HEK293 (cell line): ENCODE results near the gene MALT1.
"Not testable (repeated sequence)": the region's sequence is repeated elsewhere in the genome, so short reads cannot be mapped to it uniquely, and the experiment has no call there.

ENCODE experiments used
- CTCF ChIA-PET: fragments of 350-600 bp; formaldehyde crosslinking; extraction: SDS; loops from one replicate; lab custom pipeline; 2021; ENCODE audit warnings: antibody characterized with exemption; lab: Yijun Ruan, JAX
- POLR2A ChIA-PET: fragments of 300-600 bp; formaldehyde crosslinking; extraction: SDS; loops from one replicate; lab custom pipeline; 2020; ENCODE audit warnings: antibody characterized with exemption, inconsistent platforms; lab: Yijun Ruan, JAX
- H3K27ac ChIP-seq: fragments of 200-500 bp; sonication (Bioruptor generic); 2 replicates; pipeline ENCODE4 v1.5.1; 2014; ENCODE audit warnings: low read depth, low read length, control low read depth, inconsistent platforms; ENCODE audit errors: extremely low read depth
- H3K36me3 ChIP-seq, 2 experiments: fragments of 200-500 bp in 1 of 2; sonication (Bioruptor generic) in 1 of 2; 1 replicate in 1 of 2; 2 replicates in 1 of 2; pipeline ENCODE4 v1.5.1; 2014 to 2017; ENCODE audit warnings: inconsistent platforms in 2 of 2, low read length in 2 of 2; ENCODE audit not compliant: control insufficient read depth in 2 of 2, insufficient read depth in 1 of 2
- H3K4me1 ChIP-seq: fragments of 200-500 bp; sonication (Bioruptor generic); 2 replicates; pipeline ENCODE4 v1.5.1; 2014; ENCODE audit warnings: mild to moderate bottlenecking, low read length, inconsistent platforms; ENCODE audit not compliant: control insufficient read depth, insufficient read depth
- H3K4me3 ChIP-seq: 2 replicates; pipeline ENCODE4 v1.5.1; 2011; ENCODE audit warnings: low read depth, mild to moderate bottlenecking, control low read depth, low read length, moderate library complexity
- H3K9me3 ChIP-seq: fragments of 200-500 bp; sonication (Bioruptor generic); 2 replicates; pipeline ENCODE4 v1.5.1; 2014; ENCODE audit warnings: low read depth, low read length, inconsistent platforms; ENCODE audit not compliant: control insufficient read depth, insufficient read depth
- EGR2 ChIP-seq: fragments of 450-650 bp; formaldehyde crosslinking; IDR thresholded peaks from 2 replicates; pipeline ENCODE4 v1.5.1; 2016; ENCODE audit warnings: low read depth, missing biosample characterization, missing genetic modification characterization
- HOXC10 ChIP-seq: sonication (generic); formaldehyde crosslinking; IDR thresholded peaks from 2 replicates; pipeline ENCODE4 v1.8.1; 2023; ENCODE audit warnings: mild to moderate bottlenecking, missing genetic modification reagents
- KLF10 ChIP-seq: fragments of 450-650 bp; IDR thresholded peaks from 2 replicates; pipeline ENCODE4 v1.5.1; 2018; ENCODE audit warnings: missing biosample characterization, mild to moderate bottlenecking, missing genetic modification characterization
- REPIN1 ChIP-seq: fragments of 450-650 bp; formaldehyde crosslinking; IDR thresholded peaks from 2 replicates; pipeline ENCODE4 v1.5.1; 2017; ENCODE audit warnings: missing biosample characterization, missing genetic modification characterization, low read depth
- SETDB1 ChIP-seq: IDR thresholded peaks from one replicate; pipeline ENCODE4 v1.6.1; 2017; ENCODE audit warnings: mild to moderate bottlenecking, low read length, moderate library complexity, mixed read lengths; ENCODE audit not compliant: insufficient read length
- SP2 ChIP-seq: fragments of 450-650 bp; formaldehyde crosslinking; IDR thresholded peaks from 2 replicates; pipeline ENCODE4 v1.5.1; 2016; ENCODE audit warnings: missing biosample characterization, missing genetic modification characterization
- ZBTB11 ChIP-seq: fragments of 450-650 bp; formaldehyde crosslinking; conservative IDR thresholded peaks from 2 replicates; pipeline ENCODE4 v1.5.1; 2016; ENCODE audit warnings: low read depth, missing biosample characterization, missing genetic modification characterization
- ZFHX2 ChIP-seq: fragments of 450-650 bp; formaldehyde crosslinking; conservative IDR thresholded peaks from 2 replicates; pipeline ENCODE4 v1.5.1; 2016; ENCODE audit warnings: missing biosample characterization, missing genetic modification characterization
- ZIC2 ChIP-seq: fragments of 450-650 bp; formaldehyde crosslinking; IDR thresholded peaks from 2 replicates; pipeline ENCODE4 v1.5.1; 2016; ENCODE audit warnings: missing biosample characterization, missing genetic modification characterization
- ZNF133 ChIP-seq: fragments of 450-650 bp; formaldehyde crosslinking; IDR thresholded peaks from 2 replicates; pipeline ENCODE4 v1.5.1; 2016; ENCODE audit warnings: missing biosample characterization, missing genetic modification characterization
- ZNF140 ChIP-seq: fragments of 450-650 bp; formaldehyde crosslinking; IDR thresholded peaks from 2 replicates; pipeline ENCODE4 v1.5.1; 2016; ENCODE audit warnings: missing biosample characterization, missing genetic modification characterization
- ZNF175 ChIP-seq: fragments of 450-650 bp; formaldehyde crosslinking; IDR thresholded peaks from 2 replicates; pipeline ENCODE4 v1.5.1; 2016; ENCODE audit warnings: missing biosample characterization, missing genetic modification characterization
- ZNF19 ChIP-seq: fragments of 450-650 bp; formaldehyde crosslinking; IDR thresholded peaks from 2 replicates; pipeline ENCODE4; 2016; ENCODE audit warnings: missing biosample characterization, missing genetic modification characterization, low read depth
- ZNF211 ChIP-seq: fragments of 450-650 bp; formaldehyde crosslinking; IDR thresholded peaks from 2 replicates; pipeline ENCODE4 v1.5.1; 2016; ENCODE audit warnings: low read depth, missing biosample characterization, missing genetic modification characterization
- ZNF341 ChIP-seq: fragments of 450-650 bp; formaldehyde crosslinking; IDR thresholded peaks from 2 replicates; pipeline ENCODE4; 2016; ENCODE audit warnings: low read depth, missing biosample characterization, missing genetic modification characterization
- ZNF350 ChIP-seq: fragments of 450-650 bp; formaldehyde crosslinking; IDR thresholded peaks from 2 replicates; pipeline ENCODE4 v1.5.0; 2017; ENCODE audit warnings: missing biosample characterization, mild to moderate bottlenecking, missing genetic modification characterization
- ZNF366 ChIP-seq: fragments of 450-650 bp; formaldehyde crosslinking; conservative IDR thresholded peaks from 2 replicates; pipeline ENCODE4 v1.5.1; 2016; ENCODE audit warnings: missing biosample characterization, missing genetic modification characterization
- ZNF518A ChIP-seq: fragments of 450-650 bp; formaldehyde crosslinking; conservative IDR thresholded peaks from 2 replicates; pipeline ENCODE4 v1.5.1; 2016; ENCODE audit warnings: low read depth, missing biosample characterization, missing genetic modification characterization
- ZNF558 ChIP-seq: fragments of 450-650 bp; formaldehyde crosslinking; IDR thresholded peaks from 2 replicates; pipeline ENCODE4 v1.5.1; 2016; ENCODE audit warnings: missing biosample characterization, missing genetic modification characterization
- ZNF585B ChIP-seq: fragments of 450-650 bp; formaldehyde crosslinking; IDR thresholded peaks from 2 replicates; pipeline ENCODE4 v1.5.1; 2016; ENCODE audit warnings: missing biosample characterization, missing genetic modification characterization
- ZNF645 ChIP-seq: fragments of 450-650 bp; formaldehyde crosslinking; IDR thresholded peaks from 2 replicates; pipeline ENCODE4; 2016; ENCODE audit warnings: missing biosample characterization, missing genetic modification characterization
- ZNF704 ChIP-seq: fragments of 450-650 bp; formaldehyde crosslinking; IDR thresholded peaks from 2 replicates; pipeline ENCODE4 v1.5.1; 2016; ENCODE audit warnings: missing biosample characterization, missing genetic modification characterization
- ZNF837 ChIP-seq: fragments of 450-650 bp; formaldehyde crosslinking; IDR thresholded peaks from 2 replicates; pipeline ENCODE4 v1.5.1; 2016; ENCODE audit warnings: missing biosample characterization, missing genetic modification characterization

The MALT1 gene

GRCh38 chr18:58776084-58776483 lies 104.8 kb downstream of the MALT1 start:
- POLR2A ChIA-PET = no interaction called here
- Histone ChIP-seq H3K27ac (no peak overlapping the region), H3K4me1 (no peaks in the 10 kb centered on the region), H3K9me3 (no peaks in the 10 kb centered on the region), H3K36me3 (no peaks in the 10 kb centered on the region), H3K4me3 (no peak overlapping the region)
- CTCF ChIA-PET = interaction anchor here (1.1 to 12.6 kb wide), 3 partner anchors 8 to 295 kb away, joined by 3 to 206 read pairs (median 103); no protein-coding TSS in a partner anchor
- TF ChIP-seq SP2 (tag by site-specific recombination) = no peak
- no peak for TF ChIP-seq ZNF350 (tag by site-specific recombination)
- peak; percentile 62 for TF ChIP-seq ZFHX2
- TF ChIP-seq ZNF175 (tag by site-specific recombination) = no peak
- TF ChIP-seq SETDB1 = no peak
- peak; percentile 38; the same call in 1 of the 2 replicates for TF ChIP-seq EGR2 (tag by site-specific recombination)
- TF ChIP-seq ZBTB11 (tag by site-specific recombination) = no peak
- TF ChIP-seq ZNF366 (tag by site-specific recombination) = no peak

- CTCF ChIA-PET = interaction anchor here (1.1 to 12.6 kb wide), 4 partner anchors 9 to 472 kb away, joined by 3 to 206 read pairs (median 54); no protein-coding TSS in a partner anchor
- H3K36me3 ChIP-seq, POLR2A ChIA-PET, H3K9me3 ChIP-seq, H3K27ac ChIP-seq, H3K4me1 ChIP-seq, H3K4me3 ChIP-seq: not testable (repeated sequence)
Observed at GRCh38 chr18:58776541-58776940, 105.3 kb downstream of the MALT1 start.

- TF ChIP-seq REPIN1 (tag by site-specific recombination) (no peak), ZNF585B (tag by site-specific recombination) (no peak), HOXC10 (CRISPR knock-in tag) (no peak), ZNF837 (no peak), ZNF518A (no peak), ZNF341 (tag by site-specific recombination) (no peak), ZNF211 (tag by site-specific recombination) (no peak), ZNF645 (no peak), ZNF19 (tag by site-specific recombination) (no peak), ZIC2 (tag by site-specific recombination) (no peak), ZNF558 (no peak), ZNF133 (tag by site-specific recombination) (no peak), KLF10 (no peak), ZNF704 (tag by site-specific recombination) (no peak), ZNF140 (tag by site-specific recombination) (no peak)
- H3K4me3 ChIP-seq = no peak overlapping the region
- no peaks in the 10 kb centered on the region for H3K9me3 ChIP-seq
- no peaks in the 10 kb centered on the region for H3K36me3 ChIP-seq
- H3K4me1 ChIP-seq = no peaks in the 10 kb centered on the region
- ChIA-PET CTCF (interaction anchor here (0.6 to 12.6 kb wide), 6 partner anchors 10 to 471 kb away, joined by 3 to 206 read pairs (median 4); no protein-coding TSS in a partner anchor), POLR2A (no interaction called here)
- no peak overlapping the region for H3K27ac ChIP-seq
Observed at GRCh38 chr18:58777471-58777870, 106.2 kb downstream of the MALT1 start.
